NCI-H187 treated with DMSO at 0.1 percent for 48 hours (cell line): ENCODE data around the gene PTRH2.
"Not testable (repeated sequence)": the region's sequence is repeated elsewhere in the genome, so short reads cannot be mapped to it uniquely, and the experiment has no call there.

Source experiments
- DNase-seq: peaks from one replicate; lab custom pipeline; 2025; lab: John Stamatoyannopoulos, UW

PTRH2 gene

GRCh38 chr17:59669411-59669810, 37.8 kb downstream of the PTRH2 start:
- DNase-seq, result no peak

- no peak for DNase-seq
Measured at GRCh38 chr17:59668816-59669215, 38.4 kb downstream of the PTRH2 start.

- DNase-seq, result no peak
Measured at GRCh38 chr17:59666235-59666634, 41.0 kb downstream of the PTRH2 start.

- DNase-seq, result not testable (repeated sequence)
Measured at GRCh38 chr17:59656624-59657023, 50.6 kb downstream of the PTRH2 start.

- no peak for DNase-seq
Measured at GRCh38 chr17:59652119-59652518, 55.1 kb downstream of the PTRH2 start.

- DNase-seq, result no peak
Measured at GRCh38 chr17:59651346-59651745, 55.9 kb downstream of the PTRH2 start.

GRCh38 chr17:59650642-59651041, 56.6 kb downstream of the PTRH2 start:
- DNase-seq, result no peak

- DNase-seq, result no peak
Measured at GRCh38 chr17:59649886-59650285, 57.3 kb downstream of the PTRH2 start.
